ENCODE measurements around the gene TNK2.
"Not testable (repeated sequence)": the region's sequence is repeated elsewhere in the genome, so short reads cannot be mapped to it uniquely, and the experiment has no call there.

The TNK2 gene

GRCh38 chr3:195914648-195915473 lies 6.5 kb upstream of the TNK2 start:
- H3K4me3 ChIP-seq (ENCODE audit: low read depth, low read length) = no peak overlapping the region
- TF ChIP-seq CTCF (conservative IDR thresholded peaks at IDR 0.05; ENCODE audit: low read depth, low read length) = peak; percentile 97
- peak; percentile 98 for DNase-seq (ENCODE audit: low read depth)

- H3K4me3 ChIP-seq (ENCODE audit: low read depth, low read length); DNase-seq (ENCODE audit: low read depth): not testable (repeated sequence)
These were observed 5.8 kb upstream of the TNK2 start for GRCh38 chr3:195914146-195914545.

GRCh38 chr3:195913382-195913781 lies 5.0 kb upstream of the TNK2 start:
- DNase-seq (ENCODE audit: low read depth) = no peak
- no peak for TF ChIP-seq CTCF (conservative IDR thresholded peaks at IDR 0.05; ENCODE audit: low read depth, low read length)
- H3K4me3 ChIP-seq (ENCODE audit: low read depth, low read length) = no peak overlapping the region

- H3K4me3 ChIP-seq (ENCODE audit: low read depth, low read length) = no peak overlapping the region
- TF ChIP-seq CTCF (conservative IDR thresholded peaks at IDR 0.05; ENCODE audit: low read depth, low read length) = no peak
- DNase-seq (ENCODE audit: low read depth) = no peak
These were observed 3.6 kb upstream of the TNK2 start for GRCh38 chr3:195911946-195912270.

- no peak for DNase-seq (ENCODE audit: low read depth)
- no peak overlapping the region for H3K4me3 ChIP-seq (ENCODE audit: low read depth, low read length)
These were observed 2.9 kb upstream of the TNK2 start for GRCh38 chr3:195911041-195911945.

GRCh38 chr3:195910499-195910845 lies 2.1 kb upstream of the TNK2 start:
- DNase-seq (ENCODE audit: low read depth) = no peak
- no peak overlapping the region for H3K4me3 ChIP-seq (ENCODE audit: low read depth, low read length)
- TF ChIP-seq CTCF (conservative IDR thresholded peaks at IDR 0.05; ENCODE audit: low read depth, low read length) = no peak

More at GRCh38 chr3:195911041-195911945, 2.9 kb upstream of the TNK2 start:
- TF ChIP-seq CTCF (conservative IDR thresholded peaks at IDR 0.05; ENCODE audit: low read depth, low read length) = no peak

GRCh38 chr3:195909644-195910498 lies 1.5 kb upstream of the TNK2 start:
- no peak for TF ChIP-seq CTCF (conservative IDR thresholded peaks at IDR 0.05; ENCODE audit: low read depth, low read length)
- peak; percentile 68 for DNase-seq (ENCODE audit: low read depth)
- peak overlapping the region; percentile 56 for H3K4me3 ChIP-seq (ENCODE audit: low read depth, low read length)
